WTC11 (cell line): ENCODE results near the gene ABCB6. TPM values are rescaled to one million over a fixed set of nuclear protein-coding genes. Genes with fewer than 3 reads are reported as not detected.

Experiments used
- ATAC-seq: fragments of 200-7000 bp; cut with Tn5 transposase; 2 replicates; pipeline ENCODE4 v1.10.0; 2021; ENCODE audit warnings: mild to moderate bottlenecking, moderate library complexity
- CTCF ChIA-PET: fragments of 300-600 bp; sonication (Branson Sonifier 250); formaldehyde crosslinking; loops from one replicate; lab custom pipeline; 2021; ENCODE audit warnings: antibody characterized with exemption; lab: Charles Lee
- POLR2A ChIA-PET: fragments of 350-600 bp; sonication (Branson Sonifier 250); formaldehyde crosslinking; loops from one replicate; lab custom pipeline; 2021; ENCODE audit warnings: antibody characterized with exemption; lab: Charles Lee
- DNase-seq: peaks from one replicate; pipeline ENCODE4 v3.0.0; 2021; ENCODE audit warnings: low spot score
- H3K27ac Mint-ChIP-seq: 2 replicates; pipeline ENCODE4 v1.8.0; 2021; ENCODE audit warnings: mixed read lengths
- H3K27me3 Mint-ChIP-seq: 2 replicates; pipeline ENCODE4 v1.8.0; 2021; ENCODE audit warnings: low read depth, mild to moderate bottlenecking, moderate library complexity, mixed read lengths
- H3K36me3 Mint-ChIP-seq: 2 replicates; pipeline ENCODE4 v1.8.0; 2021; ENCODE audit warnings: mixed read lengths
- H3K4me1 Mint-ChIP-seq: 2 replicates; pipeline ENCODE4 v1.8.0; 2022; ENCODE audit warnings: mixed read lengths
- H3K4me3 Mint-ChIP-seq: 2 replicates; pipeline ENCODE4 v1.8.0; 2021; ENCODE audit warnings: mild to moderate bottlenecking, moderate library complexity, mixed read lengths
- H3K9me3 Mint-ChIP-seq: 2 replicates; pipeline ENCODE4 v1.8.0; 2021; ENCODE audit warnings: mixed read lengths
- E2F1 ChIP-seq: sonication (generic); formaldehyde crosslinking; IDR thresholded peaks from 2 replicates; pipeline ENCODE4 v1.8.0; 2022; ENCODE audit warnings: mild to moderate bottlenecking, missing genetic modification reagents
- E2F4 ChIP-seq: sonication (generic); formaldehyde crosslinking; IDR thresholded peaks from 2 replicates; pipeline ENCODE4 v1.8.1; 2022; ENCODE audit warnings: low read depth, mild to moderate bottlenecking, moderate library complexity, missing genetic modification reagents, borderline replicate concordance
- ELF4 ChIP-seq: sonication (generic); formaldehyde crosslinking; IDR thresholded peaks from 2 replicates; pipeline ENCODE4 v1.8.1; 2022; ENCODE audit warnings: low read depth, mild to moderate bottlenecking, moderate library complexity, missing genetic modification reagents
- ESRRA ChIP-seq: sonication (generic); formaldehyde crosslinking; IDR thresholded peaks from 2 replicates; pipeline ENCODE4 v1.8.1; 2022; ENCODE audit warnings: mild to moderate bottlenecking, missing genetic modification reagents, borderline replicate concordance
- HMGA2 ChIP-seq: fragments of 250-450 bp; sonication (Bioruptor Pico); IDR thresholded peaks from 2 replicates; pipeline ENCODE4 v1.4.0; 2021; ENCODE audit warnings: mild to moderate bottlenecking, moderate library complexity
- NR1H2 ChIP-seq: sonication (generic); formaldehyde crosslinking; IDR thresholded peaks from 2 replicates; pipeline ENCODE4 v1.9.0; 2021; ENCODE audit warnings: mild to moderate bottlenecking, moderate library complexity, missing genetic modification reagents
- NR3C1 ChIP-seq: sonication (generic); formaldehyde crosslinking; conservative IDR thresholded peaks from 2 replicates; pipeline ENCODE4 v1.8.1; 2023; ENCODE audit warnings: low read depth, mild to moderate bottlenecking, missing genetic modification reagents
- PRRX2 ChIP-seq: fragments of 250-450 bp; sonication (Bioruptor Pico); IDR thresholded peaks from 2 replicates; pipeline ENCODE4 v1.8.0; 2021; ENCODE audit warnings: mild to moderate bottlenecking
- RELA ChIP-seq: sonication (generic); formaldehyde crosslinking; IDR thresholded peaks from 2 replicates; pipeline ENCODE4 v1.8.1; 2022; ENCODE audit warnings: missing genetic modification reagents, mild to moderate bottlenecking, borderline replicate concordance
- SMAD3 ChIP-seq: sonication (generic); formaldehyde crosslinking; IDR thresholded peaks from 2 replicates; pipeline ENCODE4 v1.8.0; 2022; ENCODE audit warnings: missing genetic modification reagents, mild to moderate bottlenecking, borderline replicate concordance
- SMAD4 ChIP-seq: sonication (generic); formaldehyde crosslinking; IDR thresholded peaks from 2 replicates; pipeline ENCODE4 v1.8.0; 2022; ENCODE audit warnings: mild to moderate bottlenecking, missing genetic modification reagents
- STAT6 ChIP-seq: sonication (generic); formaldehyde crosslinking; conservative IDR thresholded peaks from 2 replicates; pipeline ENCODE4 v1.8.1; 2023; ENCODE audit warnings: mild to moderate bottlenecking, low read depth, missing genetic modification reagents, moderate library complexity
- TCF7 ChIP-seq: sonication (generic); formaldehyde crosslinking; IDR thresholded peaks from 2 replicates; pipeline ENCODE4 v1.8.0; 2022; ENCODE audit warnings: mild to moderate bottlenecking, low read depth, missing genetic modification reagents, moderate library complexity
- TEAD4 ChIP-seq: sonication (generic); formaldehyde crosslinking; IDR thresholded peaks from 2 replicates; pipeline ENCODE4 v1.8.0; 2022; ENCODE audit warnings: mild to moderate bottlenecking, missing genetic modification reagents
- ZBTB21 ChIP-seq: sonication (generic); formaldehyde crosslinking; IDR thresholded peaks from 2 replicates; pipeline ENCODE4 v1.8.1; 2023; ENCODE audit warnings: mild to moderate bottlenecking, missing genetic modification reagents, borderline replicate concordance
- ZBTB43 ChIP-seq: sonication (generic); formaldehyde crosslinking; IDR thresholded peaks from 2 replicates; pipeline ENCODE4 v1.8.1; 2023; ENCODE audit warnings: mild to moderate bottlenecking, missing genetic modification reagents
- ZNF281 ChIP-seq: sonication (generic); formaldehyde crosslinking; IDR thresholded peaks from 2 replicates; pipeline ENCODE4 v1.8.0; 2023; ENCODE audit warnings: mild to moderate bottlenecking, missing genetic modification reagents
- ZNF425 ChIP-seq: fragments of 250-450 bp; sonication (Bioruptor Pico); conservative IDR thresholded peaks from 2 replicates; pipeline ENCODE4 v1.9.0; 2021; ENCODE audit warnings: mild to moderate bottlenecking
- total RNA-seq: library from RNA; stranded (reverse); gene quantifications from 3 replicates; pipeline ENCODE4 v1.2.3, GENCODE V29; 2021

The ABCB6 gene
- total RNA-seq, 1 experiment from 2014 or later, result 44.8 TPM

- H3K36me3 Mint-ChIP-seq, result peaks cover 54% of the 10 kb centered on the region
- no peak overlapping the region for H3K4me3 Mint-ChIP-seq
- DNase-seq (no peak), ATAC-seq (no peak)
- no peaks in the 10 kb centered on the region for H3K27me3 Mint-ChIP-seq
- H3K4me1 Mint-ChIP-seq, result peaks cover 17% of the 10 kb centered on the region
- no peaks in the 10 kb centered on the region for H3K9me3 Mint-ChIP-seq
- no peak for TF ChIP-seq NR3C1
- no peak for TF ChIP-seq TEAD4
- no peak for TF ChIP-seq TCF7 (CRISPR knock-in tag)
- no peak for TF ChIP-seq E2F4 (CRISPR knock-in tag)
- no peak for TF ChIP-seq STAT6
- no peak for TF ChIP-seq ZNF281 (CRISPR knock-in tag)
- no peak for TF ChIP-seq SMAD4 (CRISPR knock-in tag)
- no peak overlapping the region for H3K27ac Mint-ChIP-seq
- CTCF ChIA-PET, result no interaction called here
- POLR2A ChIA-PET, result no interaction called here
These were observed 5.2 kb downstream of the ABCB6 start for GRCh38 chr2:219213486-219214071.

- Mint-ChIP-seq H3K4me1 (peaks cover 16% of the 10 kb centered on the region), H3K27me3 (no peaks in the 10 kb centered on the region), H3K27ac (no peak overlapping the region), H3K36me3 (peaks cover 59% of the 10 kb centered on the region), H3K9me3 (no peaks in the 10 kb centered on the region)
- no peak for DNase-seq
- ChIA-PET POLR2A (no interaction called here), CTCF (no interaction called here)
- TF ChIP-seq ELF4 (no peak), ZNF425 (CRISPR knock-in tag) (no peak)
- TF ChIP-seq, all 79 proteins: peak for 0
- no peak overlapping the region for H3K4me3 Mint-ChIP-seq
- ATAC-seq, result no peak
These were observed 5.7 kb downstream of the ABCB6 start for GRCh38 chr2:219213026-219213415.

GRCh38 chr2:219210886-219211362 is 7.8 kb downstream of the ABCB6 start:
- POLR2A ChIA-PET, result no interaction called here
- Mint-ChIP-seq H3K27me3 (no peaks in the 10 kb centered on the region), H3K36me3 (peaks cover 59% of the 10 kb centered on the region), H3K9me3 (no peaks in the 10 kb centered on the region), H3K4me1 (peaks cover 7% of the 10 kb centered on the region)
- ATAC-seq, result no peak
- CTCF ChIA-PET, result interaction anchor here (0.5 to 1.0 kb wide), 4 partner anchors 19 to 181 kb away, joined by 3 to 7 read pairs (median 4); partner anchors contain the start of gene CNPPD1
- TF ChIP-seq E2F1 (CRISPR knock-in tag), result no peak
- TF ChIP-seq PRRX2, result no peak
- TF ChIP-seq ZBTB21 (CRISPR knock-in tag), result no peak
- TF ChIP-seq RELA (CRISPR knock-in tag), result no peak
- no peak for TF ChIP-seq SMAD3 (CRISPR knock-in tag)
- TF ChIP-seq ESRRA, result no peak
- no peak for TF ChIP-seq NR1H2 (CRISPR knock-in tag)
- no peak for TF ChIP-seq HMGA2 (CRISPR knock-in tag)
- no peak for TF ChIP-seq ZBTB43 (CRISPR knock-in tag)
- TF ChIP-seq, all 79 proteins: peak for 0
- H3K4me3 Mint-ChIP-seq, result no peak overlapping the region
- DNase-seq, result no peak
- H3K27ac Mint-ChIP-seq, result no peak overlapping the region
